ENCODE data around the gene SYMPK. TPM values are rescaled to one million over a fixed set of nuclear protein-coding genes. Genes with fewer than 3 reads are reported as not detected.

SYMPK gene
- total RNA-seq, 1 experiment from 2014 or later: 85.5 TPM

- Histone ChIP-seq H3K4me3 (ENCODE audit: low read depth, low read length, poor library complexity, severe bottlenecking) (peak within 1 kb of the TSS; percentile 79), H3K27me3 (replicated peaks; ENCODE audit: insufficient read depth, low read depth, low read length, poor library complexity) (no peaks in the 10 kb centered on the region), H3K36me3 (ENCODE audit: insufficient read depth, low read length, poor library complexity, severe bottlenecking) (peaks cover 2% of the 10 kb centered on the region), H3K9me3 (ENCODE audit: low read depth, low read length, poor library complexity, severe bottlenecking) (no peaks in the 10 kb centered on the region), H3K4me1 (ENCODE audit: insufficient read depth, low read length, poor library complexity, severe bottlenecking) (peaks cover 29% of the 10 kb centered on the region), H3K27ac (ENCODE audit: low read depth, low read length, poor library complexity, severe bottlenecking) (peak within 1 kb of the TSS; percentile 90)
- TSS peak; percentile 32 for BruUV-seq (replicated peaks)
- intact Hi-C loops (cut with micrococcal nuclease; ENCODE audit: unreplicated experiment): no loop called here
- TF ChIP-seq CTCF (conservative IDR thresholded peaks at IDR 0.05; ENCODE audit: low read depth, low read length) (no peak), EZH2 (IDR thresholded peaks at IDR 0.05; ENCODE audit: borderline replicate concordance, low read depth, low read length, poor library complexity, severe bottlenecking) (no peak)
- CTCF ChIA-PET: interaction anchor here (0.6 to 0.9 kb wide), 3 partner anchors 16 to 1305 kb away, joined by 3 to 12 read pairs (median 5); no protein-coding TSS in a partner anchor
- POLR2A ChIA-PET (ENCODE audit: low non-redundant PET): interaction anchor here (0.7 kb wide), 1 partner anchor 169 kb away, joined by 3 read pairs; no protein-coding TSS in a partner anchor
- DNase-seq (ENCODE audit: low spot score): peak; percentile 95
Observed at GRCh38 chr19:45885556-45886426, 22.8 kb upstream of the SYMPK start, which contains the start of gene IRF2BP1. IRF2BP1 (minus strand) TSS chr19:45886141; CDS start chr19:45885774, 367 bp downstream.

DNA sequence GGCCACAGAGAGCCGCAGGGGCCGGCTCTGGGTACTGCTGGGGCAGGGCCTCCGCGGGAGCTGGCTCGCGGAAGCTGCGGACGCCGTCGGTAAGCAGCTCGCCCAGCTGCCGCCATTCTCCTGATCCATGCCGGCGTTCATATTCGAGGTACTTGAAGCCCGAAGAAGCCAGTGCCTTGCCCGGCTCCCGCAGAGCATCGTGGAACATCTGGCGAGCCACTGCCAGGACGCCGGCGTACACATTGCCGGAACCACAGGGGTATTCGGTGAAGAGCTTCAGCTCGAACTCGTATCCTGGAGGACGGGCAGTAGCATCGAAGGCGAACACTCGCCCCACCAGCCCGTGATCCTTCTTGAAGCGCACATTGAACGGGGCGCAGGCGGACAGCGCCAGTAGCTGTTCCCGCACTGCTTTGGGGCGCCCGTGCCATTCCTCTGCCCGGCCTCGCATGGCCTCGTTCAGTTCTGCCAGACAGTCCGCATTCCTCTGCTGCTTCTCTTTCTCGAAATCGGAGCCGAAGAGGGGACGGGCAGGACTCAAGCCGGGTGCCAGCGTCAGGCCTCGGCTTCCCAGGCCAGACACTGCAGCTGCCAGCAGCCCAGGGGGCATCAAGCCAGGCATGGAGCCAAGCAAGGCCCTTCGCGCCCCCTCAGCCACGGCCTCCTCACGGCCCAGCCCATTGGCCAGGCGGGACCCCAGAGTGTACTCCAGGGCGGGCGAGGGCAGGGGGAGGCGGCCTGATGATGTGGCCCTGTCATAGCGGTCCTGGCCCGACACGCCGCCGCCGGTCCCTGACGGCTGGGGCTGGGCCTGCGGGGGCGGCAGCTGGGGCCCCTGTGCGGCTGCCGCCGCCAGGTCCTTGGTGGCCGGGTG is 22.0 kb upstream of the SYMPK start:
- POLR2A ChIA-PET (ENCODE audit: low non-redundant PET): no interaction called here
- no peaks in the 10 kb centered on the region for H3K27me3 ChIP-seq (replicated peaks; ENCODE audit: insufficient read depth, low read depth, low read length, poor library complexity)
- peaks cover 2% of the 10 kb centered on the region for H3K36me3 ChIP-seq (ENCODE audit: insufficient read depth, low read length, poor library complexity, severe bottlenecking)
- peak overlapping the region; percentile 90 for H3K27ac ChIP-seq (ENCODE audit: low read depth, low read length, poor library complexity, severe bottlenecking)
- no peak for DNase-seq (ENCODE audit: low spot score)
- peaks cover 29% of the 10 kb centered on the region for H3K4me1 ChIP-seq (ENCODE audit: insufficient read depth, low read length, poor library complexity, severe bottlenecking)
- no peaks in the 10 kb centered on the region for H3K9me3 ChIP-seq (ENCODE audit: low read depth, low read length, poor library complexity, severe bottlenecking)
- TF ChIP-seq EZH2 (IDR thresholded peaks at IDR 0.05; ENCODE audit: borderline replicate concordance, low read depth, low read length, poor library complexity, severe bottlenecking) (no peak), CTCF (conservative IDR thresholded peaks at IDR 0.05; ENCODE audit: low read depth, low read length) (no peak)
- BruUV-seq (replicated peaks): no TSS peak
- peak overlapping the region; percentile 79 for H3K4me3 ChIP-seq (ENCODE audit: low read depth, low read length, poor library complexity, severe bottlenecking)
- CTCF ChIA-PET: interaction anchor here (0.6 kb wide), 3 partner anchors 14 to 116 kb away, joined by 3 to 4 read pairs (median 4); partner anchors contain the start of gene SIX5
- intact Hi-C loops (cut with micrococcal nuclease; ENCODE audit: unreplicated experiment): no loop called here

Data from A673 (cell line).